HepG2 (cell line): Measurements from ENCODE around the gene NPBWR2. TPM values are rescaled to one million over a fixed set of nuclear protein-coding genes. Genes with fewer than 3 reads are reported as not detected.

Source experiments
- CHCHD3 ChIP-seq: sonication (generic); formaldehyde crosslinking; IDR thresholded peaks from 2 replicates; pipeline ENCODE4 v1.8.0; 2022; ENCODE audit warnings: mild to moderate bottlenecking, missing genetic modification reagents, moderate library complexity
- GATA4 ChIP-seq: sonication (generic); IDR thresholded peaks from 2 replicates; pipeline ENCODE4 v1.6.1; 2016; ENCODE audit warnings: antibody characterized with exemption, low read depth, borderline replicate concordance
- HDAC6 ChIP-seq: fragments of 200-600 bp; sonication (generic); IDR thresholded peaks from 2 replicates; pipeline ENCODE4 v1.7.0; 2017; ENCODE audit warnings: mild to moderate bottlenecking, antibody characterized with exemption, low read length, low read depth
- NCOR1 ChIP-seq: fragments of 200-600 bp; sonication (generic); IDR thresholded peaks from 2 replicates; pipeline ENCODE4 v1.7.0; 2017; ENCODE audit warnings: antibody characterized with exemption, low read length, borderline replicate concordance
- SPEN ChIP-seq: sonication (generic); formaldehyde crosslinking; IDR thresholded peaks from 2 replicates; pipeline ENCODE4 v1.5.1; 2020; ENCODE audit warnings: low read depth, mild to moderate bottlenecking, missing genetic modification reagents
- ZNF670 ChIP-seq: sonication (generic); formaldehyde crosslinking; IDR thresholded peaks from 2 replicates; pipeline ENCODE4 v1.8.0; 2022; ENCODE audit warnings: mild to moderate bottlenecking, missing genetic modification reagents, borderline replicate concordance
- polyA plus RNA-seq, 8 experiments: library from polyadenylated mRNA; depleted of rRNA in 3 of 8; stranded (reverse) in 7 of 8; unstranded in 1 of 8; fragments of >200 nt; fragmentation: Illumina TruSeq in 4 of 8; extraction: Trizol in 4 of 8; gene quantifications; 2 replicates each; pipeline versions ENCODE4 v1.2.1 to v1.2.3, GENCODE V29; 2011 to 2016; ENCODE audit warnings: low read depth in 4 of 8, missing spikeins in 1 of 8, mixed read lengths in 1 of 8; ENCODE audit not compliant: insufficient read depth in 1 of 8
- total RNA-seq, 5 experiments: library from RNA; depleted of rRNA; stranded (reverse); fragments of >200 nt; fragmentation: Illumina TruSeq; extraction: Trizol; gene quantifications; 2 replicates each; pipeline ENCODE4 v1.2.3, GENCODE V29; 2016; ENCODE audit warnings: low read depth in 1 of 5
- TF ChIP-seq, protein P1 (sequence below): sonication (generic); formaldehyde crosslinking; IDR thresholded peaks from 2 replicates; pipeline ENCODE4; 2020; ENCODE audit warnings: missing genetic modification reagents, mild to moderate bottlenecking, borderline replicate concordance
- TF ChIP-seq, protein P2 (sequence below): sonication (generic); formaldehyde crosslinking; IDR thresholded peaks from 2 replicates; pipeline ENCODE4 v1.8.0; 2022; ENCODE audit warnings: mild to moderate bottlenecking, missing genetic modification reagents, moderate library complexity
- TF ChIP-seq, protein P3 (sequence below): sonication (generic); formaldehyde crosslinking; IDR thresholded peaks from 2 replicates; pipeline ENCODE4 v1.4.0; 2020; ENCODE audit warnings: missing genetic modification reagents, borderline replicate concordance
- TF ChIP-seq, protein P4 (sequence below): sonication (generic); formaldehyde crosslinking; conservative IDR thresholded peaks from 2 replicates; pipeline ENCODE4 v1.4.0; 2020; ENCODE audit warnings: mild to moderate bottlenecking, missing genetic modification reagents, moderate library complexity
- TF ChIP-seq, protein P5 (sequence below): sonication (generic); formaldehyde crosslinking; IDR thresholded peaks from 2 replicates; pipeline ENCODE4 v1.5.0; 2020; ENCODE audit warnings: mild to moderate bottlenecking, missing genetic modification reagents
- TF ChIP-seq, protein P6 (sequence below): fragments of 450-650 bp; IDR thresholded peaks from 2 replicates; pipeline ENCODE4 v1.6.1; 2017

NPBWR2 gene
- total and polyA plus RNA-seq, 2 of the 13 experiments (the other 11 are each of a cell fraction or from before 2014, with no cell fraction given) = not detected

DNA sequence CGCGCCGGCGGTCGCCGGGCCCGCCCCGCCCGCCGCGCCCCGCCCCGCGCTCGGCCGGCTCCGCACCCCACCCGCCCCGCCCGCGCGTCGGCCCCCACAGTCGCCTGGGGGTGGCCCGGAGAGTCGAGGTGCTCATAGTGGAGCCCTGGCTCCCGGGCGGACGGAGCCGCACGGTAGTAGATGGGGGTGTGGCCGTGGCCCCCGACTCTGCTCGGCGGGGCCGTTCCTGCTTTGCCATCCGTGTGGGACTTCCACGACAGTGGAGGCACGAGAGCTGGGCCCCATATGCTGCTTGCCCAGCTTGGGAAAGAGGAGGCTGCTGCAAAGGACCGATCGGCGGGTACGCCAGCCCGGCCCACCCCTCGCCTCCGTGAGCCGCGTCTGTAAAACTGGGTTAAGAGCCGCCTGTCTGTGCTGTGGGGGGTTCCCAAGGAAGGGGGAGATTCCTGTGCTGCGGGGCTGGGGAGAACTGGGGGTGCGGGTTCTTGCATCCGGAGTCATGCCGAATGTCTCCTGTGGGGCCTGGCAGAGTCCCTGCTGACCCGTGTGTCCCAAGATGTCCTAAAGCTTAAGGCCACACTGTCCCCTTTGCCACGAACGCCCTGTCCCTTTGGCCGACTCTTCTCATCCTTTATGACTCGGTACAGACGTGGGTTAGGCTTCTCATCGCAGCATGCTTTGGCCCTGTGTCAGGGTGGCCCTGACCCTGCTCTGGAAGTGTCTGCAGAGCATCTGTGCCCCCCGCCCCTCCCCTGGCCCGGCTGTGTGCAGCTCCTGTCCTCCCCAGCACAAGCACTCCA is 27.2 kb downstream of the NPBWR2 start, which contains the start of gene OPRL1 (continued):
- TF ChIP-seq, protein P1, sequence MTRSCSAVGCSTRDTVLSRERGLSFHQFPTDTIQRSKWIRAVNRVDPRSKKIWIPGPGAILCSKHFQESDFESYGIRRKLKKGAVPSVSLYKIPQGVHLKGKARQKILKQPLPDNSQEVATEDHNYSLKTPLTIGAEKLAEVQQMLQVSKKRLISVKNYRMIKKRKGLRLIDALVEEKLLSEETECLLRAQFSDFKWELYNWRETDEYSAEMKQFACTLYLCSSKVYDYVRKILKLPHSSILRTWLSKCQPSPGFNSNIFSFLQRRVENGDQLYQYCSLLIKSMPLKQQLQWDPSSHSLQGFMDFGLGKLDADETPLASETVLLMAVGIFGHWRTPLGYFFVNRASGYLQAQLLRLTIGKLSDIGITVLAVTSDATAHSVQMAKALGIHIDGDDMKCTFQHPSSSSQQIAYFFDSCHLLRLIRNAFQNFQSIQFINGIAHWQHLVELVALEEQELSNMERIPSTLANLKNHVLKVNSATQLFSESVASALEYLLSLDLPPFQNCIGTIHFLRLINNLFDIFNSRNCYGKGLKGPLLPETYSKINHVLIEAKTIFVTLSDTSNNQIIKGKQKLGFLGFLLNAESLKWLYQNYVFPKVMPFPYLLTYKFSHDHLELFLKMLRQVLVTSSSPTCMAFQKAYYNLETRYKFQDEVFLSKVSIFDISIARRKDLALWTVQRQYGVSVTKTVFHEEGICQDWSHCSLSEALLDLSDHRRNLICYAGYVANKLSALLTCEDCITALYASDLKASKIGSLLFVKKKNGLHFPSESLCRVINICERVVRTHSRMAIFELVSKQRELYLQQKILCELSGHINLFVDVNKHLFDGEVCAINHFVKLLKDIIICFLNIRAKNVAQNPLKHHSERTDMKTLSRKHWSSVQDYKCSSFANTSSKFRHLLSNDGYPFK (CRISPR knock-in tag) = no peak
- TF ChIP-seq CHCHD3 (no peak), SPEN (no peak), HDAC6 (no peak), GATA4 (no peak), ZNF670 (CRISPR knock-in tag) (no peak), NCOR1 (no peak)
- TF ChIP-seq, protein P2, sequence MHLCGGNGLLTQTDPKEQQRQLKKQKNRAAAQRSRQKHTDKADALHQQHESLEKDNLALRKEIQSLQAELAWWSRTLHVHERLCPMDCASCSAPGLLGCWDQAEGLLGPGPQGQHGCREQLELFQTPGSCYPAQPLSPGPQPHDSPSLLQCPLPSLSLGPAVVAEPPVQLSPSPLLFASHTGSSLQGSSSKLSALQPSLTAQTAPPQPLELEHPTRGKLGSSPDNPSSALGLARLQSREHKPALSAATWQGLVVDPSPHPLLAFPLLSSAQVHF (CRISPR knock-in tag) = no peak
- TF ChIP-seq, protein P3, sequence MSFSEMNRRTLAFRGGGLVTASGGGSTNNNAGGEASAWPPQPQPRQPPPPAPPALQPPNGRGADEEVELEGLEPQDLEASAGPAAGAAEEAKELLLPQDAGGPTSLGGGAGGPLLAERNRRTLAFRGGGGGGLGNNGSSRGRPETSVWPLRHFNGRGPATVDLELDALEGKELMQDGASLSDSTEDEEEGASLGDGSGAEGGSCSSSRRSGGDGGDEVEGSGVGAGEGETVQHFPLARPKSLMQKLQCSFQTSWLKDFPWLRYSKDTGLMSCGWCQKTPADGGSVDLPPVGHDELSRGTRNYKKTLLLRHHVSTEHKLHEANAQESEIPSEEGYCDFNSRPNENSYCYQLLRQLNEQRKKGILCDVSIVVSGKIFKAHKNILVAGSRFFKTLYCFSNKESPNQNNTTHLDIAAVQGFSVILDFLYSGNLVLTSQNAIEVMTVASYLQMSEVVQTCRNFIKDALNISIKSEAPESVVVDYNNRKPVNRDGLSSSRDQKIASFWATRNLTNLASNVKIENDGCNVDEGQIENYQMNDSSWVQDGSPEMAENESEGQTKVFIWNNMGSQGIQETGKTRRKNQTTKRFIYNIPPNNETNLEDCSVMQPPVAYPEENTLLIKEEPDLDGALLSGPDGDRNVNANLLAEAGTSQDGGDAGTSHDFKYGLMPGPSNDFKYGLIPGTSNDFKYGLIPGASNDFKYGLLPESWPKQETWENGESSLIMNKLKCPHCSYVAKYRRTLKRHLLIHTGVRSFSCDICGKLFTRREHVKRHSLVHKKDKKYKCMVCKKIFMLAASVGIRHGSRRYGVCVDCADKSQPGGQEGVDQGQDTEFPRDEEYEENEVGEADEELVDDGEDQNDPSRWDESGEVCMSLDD (CRISPR knock-in tag) = no peak
- TF ChIP-seq, protein P4, sequence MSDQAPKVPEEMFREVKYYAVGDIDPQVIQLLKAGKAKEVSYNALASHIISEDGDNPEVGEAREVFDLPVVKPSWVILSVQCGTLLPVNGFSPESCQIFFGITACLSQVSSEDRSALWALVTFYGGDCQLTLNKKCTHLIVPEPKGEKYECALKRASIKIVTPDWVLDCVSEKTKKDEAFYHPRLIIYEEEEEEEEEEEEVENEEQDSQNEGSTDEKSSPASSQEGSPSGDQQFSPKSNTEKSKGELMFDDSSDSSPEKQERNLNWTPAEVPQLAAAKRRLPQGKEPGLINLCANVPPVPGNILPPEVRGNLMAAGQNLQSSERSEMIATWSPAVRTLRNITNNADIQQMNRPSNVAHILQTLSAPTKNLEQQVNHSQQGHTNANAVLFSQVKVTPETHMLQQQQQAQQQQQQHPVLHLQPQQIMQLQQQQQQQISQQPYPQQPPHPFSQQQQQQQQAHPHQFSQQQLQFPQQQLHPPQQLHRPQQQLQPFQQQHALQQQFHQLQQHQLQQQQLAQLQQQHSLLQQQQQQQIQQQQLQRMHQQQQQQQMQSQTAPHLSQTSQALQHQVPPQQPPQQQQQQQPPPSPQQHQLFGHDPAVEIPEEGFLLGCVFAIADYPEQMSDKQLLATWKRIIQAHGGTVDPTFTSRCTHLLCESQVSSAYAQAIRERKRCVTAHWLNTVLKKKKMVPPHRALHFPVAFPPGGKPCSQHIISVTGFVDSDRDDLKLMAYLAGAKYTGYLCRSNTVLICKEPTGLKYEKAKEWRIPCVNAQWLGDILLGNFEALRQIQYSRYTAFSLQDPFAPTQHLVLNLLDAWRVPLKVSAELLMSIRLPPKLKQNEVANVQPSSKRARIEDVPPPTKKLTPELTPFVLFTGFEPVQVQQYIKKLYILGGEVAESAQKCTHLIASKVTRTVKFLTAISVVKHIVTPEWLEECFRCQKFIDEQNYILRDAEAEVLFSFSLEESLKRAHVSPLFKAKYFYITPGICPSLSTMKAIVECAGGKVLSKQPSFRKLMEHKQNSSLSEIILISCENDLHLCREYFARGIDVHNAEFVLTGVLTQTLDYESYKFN (CRISPR knock-in tag) = no peak
- TF ChIP-seq, protein P5, sequence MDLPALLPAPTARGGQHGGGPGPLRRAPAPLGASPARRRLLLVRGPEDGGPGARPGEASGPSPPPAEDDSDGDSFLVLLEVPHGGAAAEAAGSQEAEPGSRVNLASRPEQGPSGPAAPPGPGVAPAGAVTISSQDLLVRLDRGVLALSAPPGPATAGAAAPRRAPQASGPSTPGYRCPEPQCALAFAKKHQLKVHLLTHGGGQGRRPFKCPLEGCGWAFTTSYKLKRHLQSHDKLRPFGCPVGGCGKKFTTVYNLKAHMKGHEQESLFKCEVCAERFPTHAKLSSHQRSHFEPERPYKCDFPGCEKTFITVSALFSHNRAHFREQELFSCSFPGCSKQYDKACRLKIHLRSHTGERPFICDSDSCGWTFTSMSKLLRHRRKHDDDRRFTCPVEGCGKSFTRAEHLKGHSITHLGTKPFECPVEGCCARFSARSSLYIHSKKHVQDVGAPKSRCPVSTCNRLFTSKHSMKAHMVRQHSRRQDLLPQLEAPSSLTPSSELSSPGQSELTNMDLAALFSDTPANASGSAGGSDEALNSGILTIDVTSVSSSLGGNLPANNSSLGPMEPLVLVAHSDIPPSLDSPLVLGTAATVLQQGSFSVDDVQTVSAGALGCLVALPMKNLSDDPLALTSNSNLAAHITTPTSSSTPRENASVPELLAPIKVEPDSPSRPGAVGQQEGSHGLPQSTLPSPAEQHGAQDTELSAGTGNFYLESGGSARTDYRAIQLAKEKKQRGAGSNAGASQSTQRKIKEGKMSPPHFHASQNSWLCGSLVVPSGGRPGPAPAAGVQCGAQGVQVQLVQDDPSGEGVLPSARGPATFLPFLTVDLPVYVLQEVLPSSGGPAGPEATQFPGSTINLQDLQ = no peak; the same call in 1 of the 2 replicates
- TF ChIP-seq, protein P6, sequence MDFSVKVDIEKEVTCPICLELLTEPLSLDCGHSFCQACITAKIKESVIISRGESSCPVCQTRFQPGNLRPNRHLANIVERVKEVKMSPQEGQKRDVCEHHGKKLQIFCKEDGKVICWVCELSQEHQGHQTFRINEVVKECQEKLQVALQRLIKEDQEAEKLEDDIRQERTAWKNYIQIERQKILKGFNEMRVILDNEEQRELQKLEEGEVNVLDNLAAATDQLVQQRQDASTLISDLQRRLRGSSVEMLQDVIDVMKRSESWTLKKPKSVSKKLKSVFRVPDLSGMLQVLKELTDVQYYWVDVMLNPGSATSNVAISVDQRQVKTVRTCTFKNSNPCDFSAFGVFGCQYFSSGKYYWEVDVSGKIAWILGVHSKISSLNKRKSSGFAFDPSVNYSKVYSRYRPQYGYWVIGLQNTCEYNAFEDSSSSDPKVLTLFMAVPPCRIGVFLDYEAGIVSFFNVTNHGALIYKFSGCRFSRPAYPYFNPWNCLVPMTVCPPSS = no peak
